Suppressor macrophage treated with lipopolysaccharide for 4 hours (primary cell): ENCODE data around the gene C4B.
"Not testable (repeated sequence)": the region's sequence is repeated elsewhere in the genome, so short reads cannot be mapped to it uniquely, and the experiment has no call there.

Source experiments
- DNase-seq: peaks from one replicate; pipeline ENCODE4 v3.0.0-alpha.2; 2020

The C4B gene

DNA sequence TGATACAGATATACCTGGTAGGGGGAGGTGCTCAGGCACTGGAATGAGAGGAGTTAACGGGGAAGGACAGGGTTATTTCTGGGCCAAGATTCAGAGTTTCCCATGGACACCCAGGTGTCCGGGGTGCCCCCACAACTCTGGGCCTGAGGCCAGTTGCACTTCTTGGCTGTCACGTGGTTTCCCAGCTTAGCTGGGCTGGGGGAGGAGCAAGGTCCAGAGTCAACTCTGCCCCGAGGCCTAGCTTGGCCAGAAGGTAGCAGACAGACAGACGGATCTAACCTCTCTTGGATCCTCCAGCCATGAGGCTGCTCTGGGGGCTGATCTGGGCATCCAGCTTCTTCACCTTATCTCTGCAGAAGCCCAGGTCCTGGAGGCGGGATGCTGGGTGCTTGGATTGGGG lies at the start of gene C4B:
C4B (plus strand) TSS at position 249 of the 400 bp plus-strand sequence; CDS start at position 300, 51 bp downstream.
- not testable (repeated sequence) for DNase-seq

GRCh38 chr6:31965700-31966099 lies 48.9 kb upstream of the C4B start:
- no peak for DNase-seq

GRCh38 chr6:31966506-31966905 lies 48.1 kb upstream of the C4B start:
- DNase-seq, result no peak

DNA sequence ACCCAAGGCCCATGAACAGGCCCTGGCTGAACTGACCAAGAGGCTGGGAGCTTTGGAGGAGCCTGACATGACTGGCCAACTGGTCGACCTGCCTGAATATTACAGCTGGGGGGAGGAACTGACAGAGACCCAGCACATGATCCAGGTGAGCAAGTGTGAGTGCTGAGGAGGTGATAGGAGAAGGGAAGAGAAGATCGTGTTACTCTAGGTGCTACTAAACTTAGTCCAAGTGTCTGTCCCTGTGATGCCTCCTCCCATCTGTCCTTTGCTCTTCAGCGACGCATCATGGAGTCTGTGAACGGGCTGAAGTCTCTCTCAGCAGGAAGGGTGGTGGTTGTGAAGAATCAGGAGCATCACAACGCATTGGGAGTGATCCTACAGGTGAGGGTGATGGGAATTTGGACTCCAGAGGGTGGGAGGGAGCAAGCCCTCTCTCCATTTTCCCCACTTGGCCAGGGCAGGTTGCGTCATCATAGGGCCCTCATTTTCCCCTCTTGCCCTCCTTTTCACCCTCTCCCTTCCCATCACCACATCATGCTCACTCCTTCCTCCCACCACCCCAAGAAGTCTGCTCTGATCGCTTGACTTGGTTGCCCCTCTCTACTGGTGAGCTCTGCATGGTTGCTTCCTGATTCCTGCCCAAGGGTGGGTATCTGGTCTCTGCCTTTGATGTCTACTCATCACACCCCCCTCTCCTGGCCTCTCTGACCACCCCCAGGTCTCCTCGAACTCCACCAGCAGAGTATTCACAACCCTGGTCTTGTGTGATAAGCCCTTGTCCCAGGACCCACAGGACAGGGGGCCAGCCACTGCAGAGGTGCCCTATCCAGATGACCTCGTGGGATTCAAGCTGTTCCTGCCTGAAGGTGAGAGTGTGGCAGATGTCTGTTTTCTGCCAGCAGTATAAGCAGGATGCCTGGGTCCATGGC lies 47.3 kb upstream of the C4B start:
- DNase-seq, result no peak

- DNase-seq, result no peak
These were observed 46.7 kb upstream of the C4B start for GRCh38 chr6:31967926-31968320.

DNA sequence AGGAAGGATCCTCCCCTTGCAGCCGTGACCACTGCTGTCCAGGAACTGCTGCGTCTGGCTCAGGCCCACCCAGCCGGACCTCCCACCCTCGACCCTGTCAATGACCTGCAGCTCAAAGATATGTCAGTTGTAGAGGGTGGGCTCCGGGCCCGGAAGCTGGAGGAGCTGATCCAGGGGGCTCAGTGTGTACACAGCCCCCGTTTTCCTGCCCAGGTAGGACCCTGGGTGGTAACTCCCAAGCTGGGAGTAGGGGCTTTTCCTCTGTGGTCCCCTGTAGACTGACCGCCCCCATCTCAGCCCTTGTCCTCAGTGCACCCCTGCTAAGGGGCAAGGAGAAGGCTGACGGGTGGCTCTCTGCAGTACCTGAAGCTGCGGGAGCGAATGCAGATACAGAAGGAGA lies 46.3 kb upstream of the C4B start:
- no peak for DNase-seq

- no peak for DNase-seq
These were observed 45.5 kb upstream of the C4B start for GRCh38 chr6:31968791-31969711.

GRCh38 chr6:31969712-31970603 lies 44.6 kb upstream of the C4B start:
- no peak for DNase-seq

- no peak for DNase-seq
These were observed 43.9 kb upstream of the C4B start for GRCh38 chr6:31970604-31971271.

DNA sequence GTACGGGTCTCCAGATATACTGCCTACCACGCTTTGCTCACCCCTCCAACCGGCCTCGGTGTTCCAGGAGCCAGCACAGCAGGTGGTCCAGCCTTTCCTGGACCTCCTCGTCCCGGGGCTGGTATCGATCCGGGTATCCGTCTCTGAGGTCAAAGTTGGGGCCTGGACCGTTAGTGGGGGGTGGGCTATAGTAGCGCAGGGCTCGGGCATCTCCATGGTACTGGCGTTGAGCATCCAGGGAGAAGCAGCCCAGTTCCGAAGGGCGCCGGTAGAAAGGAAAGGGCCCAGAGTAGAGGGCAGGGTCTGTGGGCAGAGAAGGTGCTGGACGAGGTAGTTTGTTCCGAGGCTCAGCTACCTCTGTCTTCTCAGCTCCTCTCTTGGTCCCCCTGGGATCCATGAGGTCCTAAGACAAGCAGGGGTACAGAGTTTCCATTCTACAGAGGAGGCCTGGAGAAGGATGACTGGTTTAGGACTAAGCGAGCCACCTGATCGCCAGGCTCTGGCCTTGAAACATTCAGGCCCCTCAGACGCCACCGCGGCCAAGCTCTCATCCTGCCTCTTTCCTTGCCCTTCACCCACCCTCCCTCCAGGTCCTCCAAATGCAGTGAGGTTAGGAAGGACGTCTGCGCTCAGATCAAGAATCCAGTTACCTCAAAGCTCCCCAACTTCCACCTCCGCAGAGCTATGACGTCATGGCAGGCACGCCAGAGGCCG lies 43.2 kb upstream of the C4B start:
- no peak for DNase-seq

- peak; percentile 98 for DNase-seq
These were observed 42.4 kb upstream of the C4B start, which contains the start of gene DXO for GRCh38 chr6:31971993-31972708. Gene DXO (minus strand): TSS chr6:31972138. CDS start chr6:31971675, 463 bp downstream.

- DNase-seq, result peak; percentile 60
These were observed 41.8 kb upstream of the C4B start for GRCh38 chr6:31972709-31973350.

DNA sequence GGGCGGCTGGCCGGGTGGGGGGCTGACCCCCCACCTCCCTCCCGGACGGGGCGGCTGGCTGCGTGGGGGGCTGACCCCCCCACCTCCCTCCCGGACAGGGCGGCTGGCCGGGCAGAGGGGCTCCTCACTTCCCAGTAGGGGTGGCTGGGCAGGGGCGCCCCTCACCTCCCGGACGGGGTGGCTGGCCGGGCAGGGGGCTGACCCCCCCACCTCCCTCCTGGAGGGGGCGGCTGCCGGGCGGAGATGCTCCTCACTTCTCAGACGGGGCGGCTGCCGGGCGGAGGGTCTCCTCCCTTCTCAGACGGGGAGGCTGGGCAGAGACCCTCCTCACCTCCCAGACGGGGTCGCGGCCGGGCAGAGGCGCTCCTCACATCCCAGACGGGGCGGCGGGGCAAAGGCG lies 38.5 kb upstream of the C4B start:
- not testable (repeated sequence) for DNase-seq

DNA sequence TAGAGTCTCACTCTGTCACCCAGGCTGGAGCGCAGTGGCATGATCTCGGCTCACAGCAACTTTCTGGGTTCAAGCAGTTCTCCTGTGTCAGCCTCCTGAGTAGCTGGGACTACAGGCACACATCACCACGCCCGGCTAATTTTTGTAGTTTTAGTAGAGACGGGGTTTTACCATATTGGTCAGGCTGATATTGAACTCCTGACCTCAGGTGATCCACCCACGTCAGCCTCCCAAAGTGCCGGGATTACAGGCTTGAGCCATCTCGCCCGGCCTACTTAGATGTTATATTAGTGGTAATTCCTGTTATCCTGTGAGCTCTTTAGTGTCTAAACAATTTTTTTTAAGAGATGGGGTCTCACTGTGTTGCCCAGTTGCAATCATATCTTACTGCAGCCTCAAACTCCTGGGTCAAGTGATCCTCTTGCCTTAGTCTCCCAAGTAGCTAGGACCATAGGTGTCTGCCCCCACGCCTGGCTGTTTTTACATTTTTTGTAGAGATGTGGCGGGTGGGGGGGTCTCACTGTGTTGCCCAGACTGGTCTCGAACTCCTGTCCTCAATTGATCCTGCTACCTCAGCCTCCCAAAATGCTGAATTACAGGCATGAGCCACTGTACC lies 36.7 kb upstream of the C4B start:
- DNase-seq, result no peak

DNA sequence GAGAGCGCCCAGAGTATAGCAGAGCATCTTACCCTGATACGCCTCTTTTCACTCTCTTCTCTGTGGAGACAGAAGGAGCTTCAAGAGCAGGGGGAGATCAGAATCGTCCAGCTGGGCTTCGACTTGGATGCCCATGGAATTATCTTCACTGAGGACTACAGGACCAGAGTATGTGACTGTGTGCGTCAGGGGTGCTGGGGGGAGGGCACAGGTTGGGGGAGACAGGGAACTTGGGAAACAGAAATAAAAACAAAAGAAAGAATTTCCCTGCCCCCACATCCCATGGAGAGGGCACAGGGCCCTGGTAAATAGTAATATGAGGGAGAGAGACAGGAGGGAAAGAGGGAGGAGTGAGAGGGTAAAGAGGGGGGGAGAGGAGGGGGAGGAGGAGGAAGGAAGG lies 35.8 kb upstream of the C4B start:
- DNase-seq, result no peak

GRCh38 chr6:31979238-31979898 lies 35.2 kb upstream of the C4B start:
- no peak for DNase-seq

- DNase-seq, result not testable (repeated sequence)
These were observed 34.3 kb upstream of the C4B start for GRCh38 chr6:31980195-31980876.

GRCh38 chr6:31980998-31981397 lies 33.6 kb upstream of the C4B start:
- DNase-seq, result not testable (repeated sequence)
